GM19324 (cell line): ENCODE measurements around the gene IRAG1.

Experiments
- ATAC-seq: cut with Tn5 transposase; IDR thresholded peaks from one replicate; pipeline ENCODE4 v1.9.1; 2021; ENCODE audit warnings: mild to moderate bottlenecking, moderate library complexity; ENCODE audit not compliant: unreplicated experiment, low FRiP score

IRAG1 gene, protein sequence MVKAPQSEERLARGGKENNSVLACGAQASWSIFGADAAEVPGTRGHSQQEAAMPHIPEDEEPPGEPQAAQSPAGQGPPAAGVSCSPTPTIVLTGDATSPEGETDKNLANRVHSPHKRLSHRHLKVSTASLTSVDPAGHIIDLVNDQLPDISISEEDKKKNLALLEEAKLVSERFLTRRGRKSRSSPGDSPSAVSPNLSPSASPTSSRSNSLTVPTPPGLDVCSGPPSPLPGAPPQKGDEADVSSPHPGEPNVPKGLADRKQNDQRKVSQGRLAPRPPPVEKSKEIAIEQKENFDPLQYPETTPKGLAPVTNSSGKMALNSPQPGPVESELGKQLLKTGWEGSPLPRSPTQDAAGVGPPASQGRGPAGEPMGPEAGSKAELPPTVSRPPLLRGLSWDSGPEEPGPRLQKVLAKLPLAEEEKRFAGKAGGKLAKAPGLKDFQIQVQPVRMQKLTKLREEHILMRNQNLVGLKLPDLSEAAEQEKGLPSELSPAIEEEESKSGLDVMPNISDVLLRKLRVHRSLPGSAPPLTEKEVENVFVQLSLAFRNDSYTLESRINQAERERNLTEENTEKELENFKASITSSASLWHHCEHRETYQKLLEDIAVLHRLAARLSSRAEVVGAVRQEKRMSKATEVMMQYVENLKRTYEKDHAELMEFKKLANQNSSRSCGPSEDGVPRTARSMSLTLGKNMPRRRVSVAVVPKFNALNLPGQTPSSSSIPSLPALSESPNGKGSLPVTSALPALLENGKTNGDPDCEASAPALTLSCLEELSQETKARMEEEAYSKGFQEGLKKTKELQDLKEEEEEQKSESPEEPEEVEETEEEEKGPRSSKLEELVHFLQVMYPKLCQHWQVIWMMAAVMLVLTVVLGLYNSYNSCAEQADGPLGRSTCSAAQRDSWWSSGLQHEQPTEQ

DNA sequence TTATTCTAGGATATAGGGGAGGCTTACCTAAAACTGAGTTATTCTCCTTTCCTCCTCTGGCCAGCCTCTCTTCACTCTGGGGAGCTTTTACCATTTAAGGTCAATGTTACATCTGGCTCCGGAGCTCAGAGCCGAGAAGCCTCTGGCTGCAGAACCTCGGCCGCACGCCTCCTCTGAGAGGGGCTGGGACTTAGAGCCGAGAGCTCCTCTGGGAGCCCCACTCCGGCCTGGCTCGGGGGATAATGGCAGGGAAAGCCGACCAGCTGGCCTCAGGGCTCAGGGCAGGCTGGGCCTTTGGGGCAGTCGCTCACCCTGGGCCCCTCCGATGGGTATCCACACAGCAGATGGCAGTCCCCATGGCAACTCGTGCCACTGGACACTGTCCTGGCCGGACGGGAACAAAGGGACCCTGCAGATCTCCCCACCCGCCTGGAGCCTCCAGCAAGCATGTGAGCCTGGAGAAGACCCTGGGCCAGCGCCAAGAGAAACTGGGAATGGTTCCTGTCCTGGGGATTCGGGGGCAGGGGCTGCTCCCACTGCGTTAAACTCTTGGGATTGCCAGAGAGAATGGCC lies at the start of gene IRAG1:
IRAG1 (minus strand) TSS at position 247 of the 573 bp plus-strand sequence; CDS start at position 94, 153 bp downstream.
- ATAC-seq, result no peak

DNA sequence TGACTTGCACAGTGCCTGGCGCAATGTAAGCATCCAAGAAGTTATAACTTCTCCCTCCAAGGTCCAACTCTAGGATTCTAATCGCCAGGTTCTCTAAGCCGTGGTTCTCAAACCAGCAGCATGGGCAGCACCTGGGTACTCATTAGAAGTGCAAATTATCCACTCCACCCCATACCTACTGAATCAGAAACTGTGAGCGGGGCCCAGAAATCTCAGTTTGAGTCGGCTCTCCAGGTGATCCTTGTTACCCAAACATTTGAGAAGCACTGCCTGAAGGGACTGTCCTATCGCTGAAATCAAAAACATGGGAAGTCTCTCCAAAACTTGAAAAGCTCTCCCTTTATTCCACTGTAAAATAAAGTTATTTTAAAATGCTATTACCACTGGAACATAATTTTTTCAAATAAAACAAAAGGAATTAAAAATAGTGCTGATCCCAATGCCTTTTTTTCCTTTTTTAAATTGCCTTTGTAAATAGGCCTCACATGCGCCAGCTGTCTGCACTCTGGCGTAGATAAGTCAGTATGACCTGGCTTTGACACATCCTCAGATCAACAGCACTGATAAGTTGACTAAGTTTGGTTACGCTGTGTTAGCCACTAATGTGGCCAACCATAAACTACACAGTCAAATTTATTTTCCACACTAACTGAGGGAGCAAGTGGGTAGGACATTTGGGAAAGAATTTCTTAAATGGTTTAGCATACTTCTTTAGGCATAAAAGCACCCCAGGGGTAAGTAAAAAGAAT lies 49.1 kb upstream of the IRAG1 start:
- no peak for ATAC-seq

DNA sequence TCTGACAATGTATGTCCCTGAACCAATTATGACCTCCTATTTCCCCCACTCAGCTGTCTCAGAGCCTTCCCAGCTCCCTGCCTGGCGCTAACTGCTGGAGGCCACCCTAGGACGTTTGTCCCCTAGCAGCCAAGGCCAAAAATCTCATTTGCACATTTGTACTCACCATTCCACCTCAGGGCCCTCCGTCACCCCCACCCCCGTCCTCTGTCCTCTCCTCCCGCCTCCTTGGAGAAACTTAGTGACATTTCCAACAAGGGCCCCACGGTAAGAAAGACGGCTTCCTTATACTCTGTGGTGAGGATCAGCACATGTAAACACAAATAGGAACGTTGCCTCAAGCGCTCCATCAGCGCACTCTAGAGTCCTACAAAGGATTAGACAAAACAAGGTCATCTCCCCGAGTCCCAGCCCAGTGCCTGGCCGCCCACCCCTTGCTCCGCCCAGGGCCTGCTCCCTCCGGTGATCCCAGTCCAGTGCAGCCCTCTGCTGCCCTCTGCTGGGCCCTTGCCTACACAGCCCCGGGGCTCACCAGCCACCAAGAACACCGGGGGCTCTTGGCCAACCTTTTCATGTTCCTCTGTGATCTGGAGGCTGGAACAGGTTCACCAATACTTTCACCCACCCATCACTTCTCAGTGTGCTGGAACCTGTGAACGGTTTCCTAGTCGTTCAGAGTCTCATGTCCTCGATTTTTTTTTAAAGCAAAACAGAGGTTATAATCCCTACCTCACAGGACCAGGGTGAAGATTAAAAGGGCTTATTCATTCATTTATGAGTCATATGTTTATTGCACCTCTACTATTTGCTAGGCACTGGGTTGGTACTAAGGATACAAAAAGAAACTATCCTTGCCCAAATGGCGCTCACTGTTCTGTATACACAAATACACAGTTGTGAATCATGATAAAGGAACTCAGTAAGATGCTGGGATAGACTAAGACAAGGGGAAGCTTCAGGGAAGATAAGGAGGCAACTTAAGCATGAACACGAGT lies 42.2 kb upstream of the IRAG1 start:
- ATAC-seq, result peak; percentile 94

DNA sequence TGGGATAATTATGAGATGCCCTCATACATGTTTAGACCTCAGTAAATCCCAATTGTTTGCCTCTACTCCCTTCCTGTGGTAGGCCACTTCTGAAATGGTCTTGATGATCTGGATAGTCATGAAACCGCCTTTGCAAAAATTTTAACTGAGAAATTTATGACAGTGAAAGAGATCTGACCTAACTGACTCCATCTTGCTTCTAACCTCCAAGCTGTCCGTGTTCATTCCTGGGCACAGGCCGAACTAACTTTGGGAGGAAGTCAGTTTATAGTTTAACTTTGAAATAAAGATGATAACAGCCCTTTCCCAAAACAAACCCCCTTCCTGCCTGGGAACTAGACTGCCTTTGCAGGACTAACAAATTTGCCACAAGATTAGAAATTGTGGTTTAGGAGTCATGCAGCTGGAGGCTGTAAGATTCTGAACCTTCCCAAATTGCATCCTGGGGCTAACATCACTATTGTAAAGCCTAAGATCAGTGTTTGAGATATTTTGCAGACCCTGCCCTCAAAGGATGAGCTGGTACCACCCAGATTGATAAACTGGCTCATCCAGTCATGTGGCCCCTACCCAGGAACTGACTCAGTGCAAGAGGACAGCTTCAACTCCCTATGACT lies 37.6 kb upstream of the IRAG1 start:
- ATAC-seq, result no peak

DNA sequence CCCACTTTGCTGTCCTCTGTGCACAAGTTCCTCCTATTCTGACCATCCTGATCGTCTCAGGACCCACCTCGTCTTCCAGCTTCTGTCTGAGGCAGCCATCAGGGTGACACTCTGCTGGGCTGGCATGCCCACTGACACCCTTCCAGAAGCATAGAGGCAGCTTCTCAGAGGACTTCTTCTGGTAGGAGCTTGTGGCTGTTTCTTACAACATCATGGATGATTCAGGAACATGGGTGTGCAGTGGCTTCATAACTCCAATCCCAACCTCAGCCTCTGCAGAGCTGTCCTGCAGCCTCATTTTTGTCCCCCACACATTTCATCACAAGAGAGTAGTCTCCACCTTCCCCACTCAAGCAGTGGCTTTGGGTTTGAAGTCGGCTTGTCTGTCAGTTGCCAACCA lies 36.6 kb upstream of the IRAG1 start:
- ATAC-seq, result no peak

DNA sequence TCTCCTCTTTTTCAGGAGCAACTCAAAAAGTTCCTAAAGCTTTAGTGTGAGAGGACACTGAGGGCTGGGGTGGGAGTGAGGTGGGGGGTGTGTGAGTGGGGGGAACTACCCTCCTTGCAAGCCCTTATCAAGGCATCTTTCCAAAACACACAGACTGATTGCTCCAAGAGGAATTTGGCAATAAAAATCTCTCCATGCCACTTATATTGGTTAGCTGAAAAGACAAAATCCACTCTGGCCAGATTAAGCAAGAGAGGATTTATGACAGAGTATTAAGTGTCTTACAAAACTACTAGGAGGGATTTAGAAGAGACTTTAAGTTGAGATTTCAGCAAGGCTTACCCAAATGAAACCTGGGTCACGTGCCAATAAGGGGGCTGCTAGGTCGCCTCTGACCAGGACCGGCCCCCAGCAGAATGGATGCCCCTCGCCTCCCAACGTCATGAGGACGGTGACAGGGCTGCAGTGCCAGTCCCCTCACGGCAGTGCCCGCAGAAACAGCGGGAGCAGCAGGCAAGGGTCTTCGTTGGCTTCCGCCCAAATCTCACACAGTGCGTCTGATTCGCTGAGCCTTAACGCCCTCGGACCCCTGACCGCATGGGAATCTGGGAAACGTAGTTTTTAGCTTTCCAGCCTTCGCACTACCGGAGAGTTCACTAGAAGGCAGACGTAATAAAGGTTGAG lies 35.4 kb upstream of the IRAG1 start:
- no peak for ATAC-seq

DNA sequence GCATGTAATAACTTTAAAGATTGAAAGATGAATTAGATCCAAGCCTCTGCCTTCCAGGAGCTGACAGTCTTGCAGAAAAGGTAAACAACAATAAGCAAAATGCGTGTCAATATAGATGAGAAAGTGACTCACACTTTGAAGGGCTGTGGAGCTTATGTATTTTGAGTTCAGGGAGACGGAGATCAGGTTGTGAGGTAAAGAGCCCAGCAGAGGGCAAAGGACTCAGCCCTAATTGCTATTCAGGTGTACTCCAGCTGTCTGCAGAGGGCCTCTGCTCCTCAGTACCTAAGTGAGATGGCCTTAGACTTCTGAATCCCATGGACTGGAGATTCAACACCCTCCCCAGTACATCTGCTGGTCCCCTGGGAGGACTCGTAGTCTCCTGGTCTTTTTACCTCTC lies 34.6 kb upstream of the IRAG1 start:
- ATAC-seq, result no peak

DNA sequence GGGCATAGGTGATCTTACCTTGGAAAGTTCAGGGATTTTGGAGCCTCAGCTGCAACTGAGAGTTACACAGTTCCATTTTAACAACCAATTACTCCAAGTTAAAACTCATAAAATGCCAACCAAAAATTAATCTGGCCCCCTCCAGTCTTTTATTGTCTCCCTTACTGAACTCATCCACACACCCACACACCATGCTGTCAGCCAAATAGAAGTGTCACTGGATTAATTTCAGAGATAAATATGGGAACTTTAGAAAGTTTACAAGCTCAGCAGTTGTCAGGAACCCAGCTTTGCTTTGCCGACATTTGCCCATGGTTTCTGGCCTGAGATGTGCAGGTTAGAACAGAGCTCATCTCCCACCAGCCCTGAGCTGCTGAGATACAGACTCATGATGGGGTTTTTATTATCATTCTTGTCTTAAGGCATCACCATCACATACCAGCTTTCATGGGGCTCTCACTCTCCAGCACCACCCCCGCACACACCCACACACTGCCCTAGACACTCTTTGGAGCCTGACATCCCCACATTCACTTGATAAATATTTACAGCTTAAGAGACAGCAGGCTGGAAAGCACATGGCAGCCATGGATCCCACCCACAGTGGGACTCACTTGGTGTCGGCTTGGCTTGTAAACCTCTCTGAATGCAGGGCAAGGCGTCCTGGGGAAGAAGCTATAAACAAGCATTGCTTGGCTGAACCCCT lies 33.7 kb upstream of the IRAG1 start:
- no peak for ATAC-seq

DNA sequence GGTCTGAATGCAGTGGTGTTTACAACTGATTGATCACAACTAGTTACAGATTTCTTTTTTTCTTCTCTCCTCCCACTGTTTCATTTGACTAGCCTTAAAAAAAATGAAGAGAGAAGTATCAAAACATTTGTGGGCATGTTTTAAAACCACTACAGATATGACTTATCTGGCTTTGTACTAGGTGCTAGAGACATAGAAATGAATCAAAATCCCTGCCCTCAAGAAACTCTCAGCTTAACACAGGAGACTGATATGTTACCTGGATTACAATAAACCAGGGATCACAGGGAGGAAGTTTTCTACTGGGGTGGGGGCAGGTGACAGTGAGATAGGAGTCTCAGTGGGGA lies 32.3 kb upstream of the IRAG1 start:
- ATAC-seq, result no peak

DNA sequence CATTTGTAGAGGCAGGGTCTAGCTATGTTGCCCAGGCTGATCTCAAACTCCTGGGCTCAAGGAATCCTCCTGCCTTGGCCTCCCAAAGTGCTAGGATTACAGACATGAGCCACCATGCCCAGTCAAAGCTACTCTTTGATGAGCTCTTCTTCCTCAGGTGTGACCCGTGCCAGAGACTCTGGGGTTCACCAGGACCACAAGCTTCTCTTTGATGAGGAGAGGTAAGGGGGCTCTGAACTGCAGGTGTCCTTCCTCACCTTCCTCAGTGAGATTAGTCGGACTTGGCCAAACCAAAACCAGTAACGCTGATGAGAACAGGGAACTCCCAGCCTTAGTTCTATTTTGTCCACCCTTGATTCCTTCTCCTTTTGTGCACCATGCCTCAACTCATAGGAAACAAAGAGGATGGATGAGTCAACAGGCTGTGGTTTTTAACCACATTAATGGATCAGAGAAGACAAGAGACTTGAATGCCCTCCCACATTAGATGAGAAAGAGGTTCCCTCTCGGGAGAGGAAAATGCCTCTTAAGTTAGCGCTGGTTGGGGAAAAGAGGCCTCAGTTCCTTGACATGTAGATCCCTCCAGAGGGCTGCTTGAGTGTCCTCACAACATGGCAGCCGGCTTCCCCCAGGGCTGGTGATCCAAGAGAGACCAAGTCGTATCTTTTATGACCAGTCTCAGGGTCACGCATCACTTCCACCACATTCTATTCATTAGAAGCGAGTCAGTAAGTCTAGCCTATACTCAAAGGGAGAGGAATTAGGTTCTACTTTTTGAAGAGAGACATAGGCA lies 31.8 kb upstream of the IRAG1 start:
- ATAC-seq, result no peak

DNA sequence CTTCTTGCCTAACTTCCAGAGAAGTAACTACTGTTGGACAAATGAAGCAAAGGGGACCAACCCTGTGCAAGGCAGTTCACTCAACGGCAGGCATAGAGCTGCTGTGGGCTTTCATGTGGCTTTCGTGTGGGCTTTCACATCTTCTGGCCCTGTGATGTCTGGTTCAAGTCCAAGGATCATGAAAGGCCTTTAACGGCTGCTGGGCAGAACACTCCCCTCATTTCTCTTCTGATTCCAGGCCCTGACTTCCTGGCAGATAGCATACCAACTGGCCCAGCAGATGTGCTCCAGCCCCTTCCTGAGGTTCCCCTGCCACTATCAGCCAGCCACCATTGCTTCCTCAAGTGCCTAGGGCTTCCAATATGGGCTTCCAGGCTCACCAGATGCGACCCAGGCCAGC lies 28.8 kb upstream of the IRAG1 start:
- no peak for ATAC-seq

DNA sequence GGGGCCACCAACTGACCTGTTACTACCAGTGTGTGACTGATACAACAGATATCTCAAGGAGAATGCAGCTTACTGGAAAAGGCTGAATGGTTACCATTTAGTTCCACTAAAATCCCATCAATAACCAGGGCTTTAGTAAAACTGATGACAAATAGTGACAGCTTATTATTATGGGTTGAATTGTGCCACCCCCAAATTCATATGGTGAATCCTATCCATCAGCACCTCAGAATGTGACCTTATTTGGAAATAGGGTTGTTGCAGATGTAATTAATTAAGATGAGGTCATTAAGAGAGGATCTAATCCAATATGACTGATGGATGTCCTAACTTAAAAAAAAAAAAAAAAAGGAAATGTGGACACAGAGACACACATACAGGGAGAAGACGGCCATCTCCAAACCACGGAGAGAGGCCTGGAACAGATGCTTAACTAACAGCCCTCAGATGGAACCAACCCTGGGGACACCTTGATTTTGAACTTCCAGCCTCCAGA lies 27.4 kb upstream of the IRAG1 start:
- ATAC-seq, result no peak

DNA sequence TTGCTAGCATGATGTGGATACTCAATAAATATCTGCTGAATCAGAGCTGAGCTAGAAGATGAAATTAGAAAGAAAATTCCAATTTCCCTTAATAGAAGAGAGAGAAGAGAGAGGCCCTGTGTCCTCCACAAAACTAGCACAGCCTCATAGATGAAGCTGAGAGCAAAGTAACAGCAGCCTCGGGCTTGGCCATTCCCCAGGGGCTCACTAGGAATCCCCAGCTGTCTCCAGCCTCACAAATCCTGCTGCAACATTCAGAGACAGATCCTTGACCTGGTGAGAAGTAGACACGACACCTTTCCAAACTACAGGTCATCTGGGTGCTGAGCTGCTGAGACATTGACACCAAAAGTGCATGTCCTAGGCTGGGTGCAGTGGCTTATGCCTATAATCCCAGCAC lies 26.1 kb upstream of the IRAG1 start:
- no peak for ATAC-seq

DNA sequence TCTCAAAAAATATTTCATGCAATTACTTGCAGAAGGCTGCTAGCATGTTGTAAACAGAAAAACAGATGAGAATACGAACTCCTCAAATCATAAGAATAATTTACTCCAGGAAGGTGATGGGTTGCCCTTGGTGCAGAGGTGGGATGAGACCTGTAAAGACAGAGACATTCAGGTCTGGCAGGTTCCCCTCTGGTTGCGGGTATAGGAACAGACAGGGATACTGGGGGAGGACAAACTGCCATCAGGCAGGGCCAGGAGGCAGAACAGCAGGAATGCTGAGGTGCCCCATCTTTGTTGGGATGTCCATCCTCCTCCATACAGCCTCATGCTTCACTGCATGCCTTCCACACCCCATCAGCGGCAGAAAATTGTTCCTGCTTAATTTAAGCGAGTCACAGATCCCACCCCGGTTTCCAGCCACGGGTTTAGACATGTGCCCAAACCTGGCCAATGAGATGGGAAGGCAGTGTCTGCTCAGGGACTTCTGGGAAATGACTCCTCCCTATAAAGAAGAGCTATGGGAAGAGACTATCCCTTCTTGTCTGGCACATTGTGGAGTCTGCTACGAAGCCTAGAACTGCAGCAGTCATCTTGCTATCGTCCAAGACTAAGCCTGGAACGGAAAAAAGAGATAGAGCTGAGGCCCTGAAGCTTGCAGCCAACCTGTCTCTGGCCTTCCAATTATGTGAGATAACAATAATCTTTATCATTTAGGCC lies 23.1 kb upstream of the IRAG1 start:
- no peak for ATAC-seq

DNA sequence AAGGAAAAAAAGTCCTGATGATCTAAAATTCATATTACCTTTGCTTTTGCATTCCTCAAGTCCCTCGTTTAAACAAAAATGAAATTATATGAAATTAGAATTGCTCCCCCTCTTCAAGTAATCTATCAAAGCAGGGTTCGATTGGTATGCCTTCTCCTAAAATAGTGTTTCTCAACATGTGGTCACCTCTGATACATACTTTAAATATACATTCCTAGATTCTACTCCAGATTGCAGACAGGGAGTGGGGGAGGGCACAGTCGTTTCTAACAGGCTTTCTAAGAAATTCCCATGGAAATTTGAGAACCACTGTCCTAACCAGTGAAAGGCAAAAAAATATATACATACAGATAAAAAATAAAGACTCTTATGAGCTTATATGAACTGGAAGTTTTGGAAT lies 22.6 kb upstream of the IRAG1 start:
- ATAC-seq, result no peak

DNA sequence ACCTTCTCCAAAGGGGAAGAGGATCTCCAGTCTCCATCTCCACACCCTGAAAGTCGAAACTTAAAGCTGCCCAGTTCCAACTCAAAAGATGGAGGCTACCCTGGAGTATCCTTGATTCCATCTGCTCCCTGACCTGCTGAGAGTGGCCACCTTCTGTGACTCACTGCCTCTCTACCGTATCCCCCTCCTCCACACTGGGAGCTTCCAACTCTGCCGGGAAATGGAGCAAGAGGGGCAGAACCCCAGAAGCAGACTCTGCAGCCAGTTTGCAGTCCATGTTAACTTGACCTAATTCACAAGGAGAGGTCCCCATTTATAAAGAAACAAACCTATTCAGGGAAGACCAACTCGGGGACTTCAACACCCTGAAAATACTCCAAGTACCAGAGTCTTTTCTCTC lies 22.0 kb upstream of the IRAG1 start:
- ATAC-seq, result no peak
